ENCODE measurements around the gene LY6G6C.

DNA sequence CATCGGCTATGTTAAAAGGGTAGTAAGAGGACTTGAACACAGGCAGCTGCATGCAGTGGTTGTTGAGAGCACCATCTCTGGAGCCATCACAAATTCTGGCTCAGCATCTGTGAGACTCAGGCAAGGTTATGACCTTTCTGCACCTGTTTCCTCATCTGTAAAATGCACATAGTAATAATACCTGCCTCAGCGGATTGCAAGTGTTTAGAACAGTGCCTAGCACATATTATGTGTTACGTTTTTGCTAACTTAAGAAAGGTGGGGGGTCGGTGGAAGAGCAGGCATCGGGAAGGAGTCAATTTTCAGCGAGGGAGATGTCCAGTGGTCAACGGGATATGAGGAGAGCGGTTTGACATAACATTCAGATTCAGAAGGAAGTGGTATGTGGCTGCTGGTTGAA is 43.6 kb downstream of the LY6G6C start:
- TF ChIP-seq, protein P1, sequence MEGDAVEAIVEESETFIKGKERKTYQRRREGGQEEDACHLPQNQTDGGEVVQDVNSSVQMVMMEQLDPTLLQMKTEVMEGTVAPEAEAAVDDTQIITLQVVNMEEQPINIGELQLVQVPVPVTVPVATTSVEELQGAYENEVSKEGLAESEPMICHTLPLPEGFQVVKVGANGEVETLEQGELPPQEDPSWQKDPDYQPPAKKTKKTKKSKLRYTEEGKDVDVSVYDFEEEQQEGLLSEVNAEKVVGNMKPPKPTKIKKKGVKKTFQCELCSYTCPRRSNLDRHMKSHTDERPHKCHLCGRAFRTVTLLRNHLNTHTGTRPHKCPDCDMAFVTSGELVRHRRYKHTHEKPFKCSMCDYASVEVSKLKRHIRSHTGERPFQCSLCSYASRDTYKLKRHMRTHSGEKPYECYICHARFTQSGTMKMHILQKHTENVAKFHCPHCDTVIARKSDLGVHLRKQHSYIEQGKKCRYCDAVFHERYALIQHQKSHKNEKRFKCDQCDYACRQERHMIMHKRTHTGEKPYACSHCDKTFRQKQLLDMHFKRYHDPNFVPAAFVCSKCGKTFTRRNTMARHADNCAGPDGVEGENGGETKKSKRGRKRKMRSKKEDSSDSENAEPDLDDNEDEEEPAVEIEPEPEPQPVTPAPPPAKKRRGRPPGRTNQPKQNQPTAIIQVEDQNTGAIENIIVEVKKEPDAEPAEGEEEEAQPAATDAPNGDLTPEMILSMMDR (IDR thresholded peaks at IDR 0.05; ENCODE audit: insufficient read depth, low read depth, low read length), result no peak
- TF ChIP-seq EZH2 (IDR thresholded peaks at IDR 0.05; ENCODE audit: insufficient read depth, low read length), result no peak

Measured in astrocyte (in vitro differentiated cells and primary cell).